ENCODE data around the gene KRTAP25-1. TPM values are rescaled to one million over a fixed set of nuclear protein-coding genes. Genes with fewer than 3 reads are reported as not detected.

The KRTAP25-1 gene
- total and polyA plus RNA-seq, 8 donors = not detected

- WGBS, 5 donors = 70 to 83% (median 76%) methylated on average over 1 of the region's 1 CpG
- DNase-seq = no peak
- Histone ChIP-seq H3K9me3 (no peaks in the 10 kb centered on the region), H3K27ac (no peak overlapping the region), H3K4me3 (no peak overlapping the region), H3K27me3 (no peaks in the 10 kb centered on the region), H3K4me1 (no peaks in the 10 kb centered on the region), H3K36me3 (no peaks in the 10 kb centered on the region)
- TF ChIP-seq POLR2A (IDR thresholded peaks at IDR 0.05) (no peak), POLR2AphosphoS5 (IDR thresholded peaks at IDR 0.05) (no peak), CTCF (IDR thresholded peaks at IDR 0.05) (no peak), EP300 (IDR thresholded peaks at IDR 0.05) (no peak)
- intact Hi-C loops (cut with DNase I; ENCODE audit: low total_unique reads) = no loop called here
Measured at GRCh38 chr21:30251781-30252180, 37.5 kb downstream of the KRTAP25-1 start.

- Histone ChIP-seq H3K4me1 (no peaks in the 10 kb centered on the region), H3K9me3 (no peaks in the 10 kb centered on the region), H3K36me3 (no peaks in the 10 kb centered on the region), H3K27me3 (no peaks in the 10 kb centered on the region), H3K27ac (no peak overlapping the region), H3K4me3 (no peak overlapping the region)
- WGBS, 5 donors = 64 to 87% (median 70%) methylated on average over 3 of the region's 3 CpGs
- TF ChIP-seq POLR2A (IDR thresholded peaks at IDR 0.05) (no peak), CTCF (IDR thresholded peaks at IDR 0.05) (no peak), EP300 (IDR thresholded peaks at IDR 0.05) (no peak), POLR2AphosphoS5 (IDR thresholded peaks at IDR 0.05) (no peak)
- intact Hi-C loops (cut with DNase I; ENCODE audit: low total_unique reads) = no loop called here
- DNase-seq = no peak
Measured at GRCh38 chr21:30249936-30250335, 39.4 kb downstream of the KRTAP25-1 start.

- no peak overlapping the region for H3K27ac ChIP-seq
- no peaks in the 10 kb centered on the region for H3K4me1 ChIP-seq
- H3K9me3 ChIP-seq = no peaks in the 10 kb centered on the region
- H3K27me3 ChIP-seq = no peaks in the 10 kb centered on the region
- 77 to 89% (median 81%) methylated on average over 9 of the region's 9 CpGs for WGBS, 5 donors
- H3K4me3 ChIP-seq = no peak overlapping the region
- intact Hi-C loops (cut with DNase I; ENCODE audit: low total_unique reads) = no loop called here
- no peak for TF ChIP-seq POLR2A (IDR thresholded peaks at IDR 0.05)
- TF ChIP-seq POLR2AphosphoS5 (IDR thresholded peaks at IDR 0.05) = no peak
- TF ChIP-seq CTCF (IDR thresholded peaks at IDR 0.05) = no peak
- DNase-seq = no peak
- H3K36me3 ChIP-seq = no peaks in the 10 kb centered on the region
Measured at GRCh38 chr21:30248844-30249243, 40.5 kb downstream of the KRTAP25-1 start.

- intact Hi-C loops (cut with DNase I; ENCODE audit: low total_unique reads) = no loop called here
- H3K27me3 ChIP-seq = no peaks in the 10 kb centered on the region
- H3K27ac ChIP-seq = no peak overlapping the region
- H3K9me3 ChIP-seq = no peaks in the 10 kb centered on the region
- DNase-seq = peak in 1 of 2 donors; percentile 7
- no peaks in the 10 kb centered on the region for H3K36me3 ChIP-seq
- H3K4me3 ChIP-seq = no peak overlapping the region
- H3K4me1 ChIP-seq = no peaks in the 10 kb centered on the region
- TF ChIP-seq EP300 (IDR thresholded peaks at IDR 0.05) (no peak), CTCF (IDR thresholded peaks at IDR 0.05) (no peak), POLR2A (IDR thresholded peaks at IDR 0.05) (no peak), POLR2AphosphoS5 (IDR thresholded peaks at IDR 0.05) (no peak)
Measured at GRCh38 chr21:30245061-30245460, 44.3 kb downstream of the KRTAP25-1 start.

Data from stomach (tissue), 9 donors.